Upper lobe of left lung (tissue), 4 donors: ENCODE measurements around the gene HIVEP3.

Source experiments
- CTCF ChIP-seq, 6 experiments: fragments of 450-650 bp in 4 of 6; fragments of 200-600 bp in 2 of 6; sonication (generic) in 2 of 6; IDR thresholded peaks; one replicate each; pipeline ENCODE4 v1.5.1; 2016 to 2019; ENCODE audit warnings: antibody characterized with exemption in 6 of 6
- POLR2A ChIP-seq, 4 donors: fragments of 450-650 bp; IDR thresholded peaks; one replicate each; pipeline ENCODE4 v1.5.1; 2016 to 2017; ENCODE audit warnings: antibody characterized with exemption in 4 of 4, mild to moderate bottlenecking in 2 of 4

DNA sequence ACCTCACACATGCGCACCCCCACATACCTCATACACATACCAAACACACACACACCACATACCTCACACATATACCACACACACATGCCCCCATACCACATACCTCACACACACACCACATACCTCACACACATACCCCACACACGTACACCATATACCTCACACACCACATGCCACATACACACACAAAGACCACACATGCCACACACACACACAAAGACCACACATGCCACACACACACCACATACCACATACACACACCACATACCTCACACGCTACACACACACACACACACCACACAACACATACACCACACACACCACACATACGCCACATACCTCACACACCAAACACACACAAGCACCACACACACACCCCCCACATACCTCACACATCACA is 30.0 kb downstream of the HIVEP3 start:
- no peak for TF ChIP-seq POLR2A (IDR thresholded peaks at IDR 0.05)
- no peak for TF ChIP-seq CTCF (IDR thresholded peaks at IDR 0.05)
